Erythroblast (primary cell): Measurements from ENCODE around the gene BAD.

ENCODE experiments used
- GATA1 ChIP-seq: IDR thresholded peaks from 2 replicates; pipeline ENCODE4 v1.6.1; 2011; ENCODE audit warnings: low read depth, mild to moderate bottlenecking, control low read depth, low read length, moderate library complexity
- POLR2A ChIP-seq: IDR thresholded peaks from 2 replicates; pipeline ENCODE4 v1.6.1; 2011; ENCODE audit warnings: mild to moderate bottlenecking, low read length

GRCh38 chr11:64291262-64291751, 6.8 kb upstream of the BAD start, which contains the start of gene KCNK4:
- TF ChIP-seq POLR2A (no peak), GATA1 (no peak)
